Osteoblast (primary cell): ENCODE measurements around the gene DGKI. TPM values are rescaled to one million over a fixed set of nuclear protein-coding genes. Genes with fewer than 3 reads are reported as not detected.

Experiments used
- DNase-seq: peaks from one replicate; pipeline ENCODE4 v3.0.0; 2011; ENCODE audit warnings: low spot score, mixed read lengths; ENCODE audit not compliant: insufficient read length; ENCODE audit errors: missing footprints
- H2AFZ ChIP-seq: 2 replicates; pipeline ENCODE4 v1.6.0; 2011; ENCODE audit warnings: mild to moderate bottlenecking, low read length
- H3K27ac ChIP-seq: 2 replicates; pipeline ENCODE4 v1.5.1; 2011; ENCODE audit warnings: mild to moderate bottlenecking, low read depth, low read length, moderate library complexity
- H3K27me3 ChIP-seq: 2 replicates; pipeline ENCODE4 v1.6.0; 2012; ENCODE audit warnings: mild to moderate bottlenecking, control low read depth, inconsistent platforms, low read length, moderate library complexity; ENCODE audit not compliant: insufficient read depth
- H3K36me3 ChIP-seq: 2 replicates; pipeline ENCODE4 v1.5.1; 2011; ENCODE audit warnings: mild to moderate bottlenecking, low read length, control low read depth, moderate library complexity; ENCODE audit not compliant: insufficient read depth
- H3K4me1 ChIP-seq: 2 replicates; pipeline ENCODE4 v1.5.1; 2011; ENCODE audit warnings: mild to moderate bottlenecking, low read length, control low read depth, moderate library complexity; ENCODE audit not compliant: insufficient read depth
- H3K4me2 ChIP-seq: 2 replicates; pipeline ENCODE4 v1.6.0; 2011; ENCODE audit warnings: mild to moderate bottlenecking, low read length; ENCODE audit not compliant: insufficient read depth
- H3K4me3 ChIP-seq: fragments of 200-600 bp; sonication (generic); 3 replicates; pipeline ENCODE4 v1.5.1; 2012; ENCODE audit warnings: mild to moderate bottlenecking, low read length, inconsistent platforms; ENCODE audit not compliant: insufficient read depth
- H3K79me2 ChIP-seq: 2 replicates; pipeline ENCODE4 v1.6.0; 2012; ENCODE audit warnings: mild to moderate bottlenecking, low read length, control low read depth, inconsistent platforms; ENCODE audit not compliant: insufficient read depth
- H3K9me3 ChIP-seq: 2 replicates; pipeline ENCODE4 v1.5.1; 2011; ENCODE audit warnings: low read depth, low read length, control low read depth
- H4K20me1 ChIP-seq: 2 replicates; pipeline ENCODE4 v1.6.0; 2012; ENCODE audit warnings: mild to moderate bottlenecking, low read length, control low read depth; ENCODE audit not compliant: insufficient read depth
- total RNA-seq: library from RNA; depleted of rRNA; stranded (reverse); fragments of >200 nt; gene quantifications from 2 replicates; pipeline ENCODE4 v1.2.3, GENCODE V29; 2012
- TF ChIP-seq, protein P1 (sequence below): IDR thresholded peaks from 2 replicates; pipeline ENCODE4 v1.5.1; 2011; ENCODE audit warnings: mild to moderate bottlenecking, low read depth, low read length, moderate library complexity; ENCODE audit errors: extremely low read depth

DGKI gene
- total RNA-seq, 1 donor = 19.2 TPM

DNA sequence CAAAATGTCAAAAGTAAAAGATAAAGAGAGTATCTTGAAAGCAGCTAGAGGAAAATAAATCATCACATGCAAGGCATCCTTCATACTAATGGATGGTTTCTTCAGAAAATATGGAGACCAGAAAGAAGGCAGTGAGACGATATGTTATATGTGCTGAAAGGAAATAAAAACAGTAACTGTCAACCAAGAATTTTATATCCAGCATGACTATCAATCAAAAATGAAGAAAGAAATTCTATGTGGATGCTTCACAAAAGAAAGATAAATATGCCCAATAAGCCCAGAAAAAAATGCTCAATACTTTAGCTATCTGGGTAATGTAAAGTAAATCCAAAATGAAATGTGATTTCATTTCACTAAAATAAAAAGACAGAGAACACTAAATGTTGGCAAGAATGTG is 142.1 kb downstream of the DGKI start:
- DNase-seq = no peak
- Histone ChIP-seq H3K4me1 (no peaks in the 10 kb centered on the region), H3K27ac (no peak overlapping the region), H4K20me1 (no peaks in the 10 kb centered on the region), H3K36me3 (no peaks in the 10 kb centered on the region), H3K9me3 (no peaks in the 10 kb centered on the region), H3K79me2 (no peaks in the 10 kb centered on the region), H3K4me3 (no peak overlapping the region), H2AFZ (no peak overlapping the region), H3K4me2 (no peak overlapping the region), H3K27me3 (no peaks in the 10 kb centered on the region)
- TF ChIP-seq, protein P1, sequence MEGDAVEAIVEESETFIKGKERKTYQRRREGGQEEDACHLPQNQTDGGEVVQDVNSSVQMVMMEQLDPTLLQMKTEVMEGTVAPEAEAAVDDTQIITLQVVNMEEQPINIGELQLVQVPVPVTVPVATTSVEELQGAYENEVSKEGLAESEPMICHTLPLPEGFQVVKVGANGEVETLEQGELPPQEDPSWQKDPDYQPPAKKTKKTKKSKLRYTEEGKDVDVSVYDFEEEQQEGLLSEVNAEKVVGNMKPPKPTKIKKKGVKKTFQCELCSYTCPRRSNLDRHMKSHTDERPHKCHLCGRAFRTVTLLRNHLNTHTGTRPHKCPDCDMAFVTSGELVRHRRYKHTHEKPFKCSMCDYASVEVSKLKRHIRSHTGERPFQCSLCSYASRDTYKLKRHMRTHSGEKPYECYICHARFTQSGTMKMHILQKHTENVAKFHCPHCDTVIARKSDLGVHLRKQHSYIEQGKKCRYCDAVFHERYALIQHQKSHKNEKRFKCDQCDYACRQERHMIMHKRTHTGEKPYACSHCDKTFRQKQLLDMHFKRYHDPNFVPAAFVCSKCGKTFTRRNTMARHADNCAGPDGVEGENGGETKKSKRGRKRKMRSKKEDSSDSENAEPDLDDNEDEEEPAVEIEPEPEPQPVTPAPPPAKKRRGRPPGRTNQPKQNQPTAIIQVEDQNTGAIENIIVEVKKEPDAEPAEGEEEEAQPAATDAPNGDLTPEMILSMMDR = no peak

DNA sequence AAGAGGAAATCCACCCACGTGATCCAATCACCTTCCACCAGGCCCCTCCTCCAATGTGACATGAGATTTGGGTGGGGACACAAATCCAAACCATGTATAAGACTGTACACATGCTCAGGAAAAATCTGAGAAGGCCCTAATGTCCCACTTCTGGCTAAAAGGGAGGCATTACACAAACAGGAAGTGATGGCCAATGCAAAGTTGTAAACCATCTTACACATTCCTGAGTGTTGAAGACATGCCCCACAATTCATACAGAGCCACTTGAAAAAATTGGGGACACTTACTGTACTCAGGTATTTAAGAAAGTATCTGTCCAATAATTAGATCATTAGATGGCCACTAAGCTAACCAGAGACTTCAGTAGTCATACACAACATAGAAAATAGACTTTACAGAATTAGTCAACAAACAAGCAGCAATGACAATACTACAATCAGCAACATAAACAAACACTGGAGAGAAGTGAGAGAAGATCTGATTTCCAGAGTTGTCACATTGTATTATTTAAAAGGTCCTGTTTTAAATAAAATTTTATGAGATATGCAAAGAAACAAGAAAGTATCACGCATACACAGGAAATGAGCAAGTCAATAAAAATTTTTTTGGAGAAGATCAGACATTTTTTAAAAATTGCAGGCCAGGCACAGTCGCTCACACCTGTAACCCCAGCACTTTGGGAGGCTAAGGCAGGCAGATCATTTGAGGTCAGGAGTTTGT is 143.3 kb downstream of the DGKI start:
- DNase-seq = no peak
- Histone ChIP-seq H3K79me2 (no peaks in the 10 kb centered on the region), H3K36me3 (no peaks in the 10 kb centered on the region), H3K27ac (no peak overlapping the region), H3K27me3 (no peaks in the 10 kb centered on the region), H3K4me3 (no peak overlapping the region), H2AFZ (no peak overlapping the region), H4K20me1 (no peaks in the 10 kb centered on the region), H3K4me2 (no peak overlapping the region), H3K4me1 (no peaks in the 10 kb centered on the region), H3K9me3 (no peaks in the 10 kb centered on the region)
- TF ChIP-seq, protein P1 = no peak

DNA sequence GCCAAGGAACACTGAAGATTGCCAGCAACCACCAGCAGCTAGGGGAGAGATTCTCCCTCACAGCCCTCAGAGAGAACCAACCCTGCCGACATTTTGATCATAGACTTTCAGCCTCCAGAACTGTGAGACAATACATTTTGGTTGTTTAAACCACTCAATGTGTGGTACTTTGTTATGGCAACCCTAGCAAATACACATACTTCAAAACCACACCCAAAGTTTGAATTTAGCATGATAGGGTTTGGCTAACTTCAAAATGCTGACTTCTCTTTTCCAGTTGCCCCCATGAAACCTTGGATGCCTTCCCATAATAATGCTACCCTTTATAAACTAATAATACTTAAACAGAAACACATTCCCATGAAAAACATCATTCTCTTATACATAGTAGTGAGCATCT is 149.8 kb downstream of the DGKI start:
- no peaks in the 10 kb centered on the region for H3K36me3 ChIP-seq
- no peaks in the 10 kb centered on the region for H3K9me3 ChIP-seq
- H3K4me3 ChIP-seq = no peak overlapping the region
- no peaks in the 10 kb centered on the region for H3K27me3 ChIP-seq
- no peaks in the 10 kb centered on the region for H3K79me2 ChIP-seq
- H2AFZ ChIP-seq = no peak overlapping the region
- no peak for DNase-seq
- H3K4me1 ChIP-seq = peaks cover 30% of the 10 kb centered on the region
- TF ChIP-seq, protein P1 = no peak
- H4K20me1 ChIP-seq = no peaks in the 10 kb centered on the region
- peak overlapping the region; percentile 22 for H3K4me2 ChIP-seq
- H3K27ac ChIP-seq = peak overlapping the region; percentile 91

DNA sequence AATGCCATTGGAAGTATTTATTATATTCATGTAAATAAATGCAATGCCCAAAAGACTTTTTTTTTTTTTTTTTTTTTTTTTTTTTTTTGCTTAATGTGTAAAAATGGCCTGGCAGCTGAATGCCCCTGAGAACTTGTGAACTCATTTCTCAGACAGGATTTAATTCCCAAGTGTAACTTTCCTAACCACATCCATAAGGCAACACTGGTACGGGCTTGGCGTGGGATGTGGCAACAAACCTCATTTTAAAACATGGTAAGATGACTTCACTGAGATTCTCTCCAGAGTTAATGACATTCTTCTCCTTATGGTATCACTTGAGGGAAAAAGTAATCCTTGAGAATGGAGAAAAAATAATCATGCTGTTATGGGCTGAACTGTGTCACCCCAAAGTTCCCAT is 150.4 kb downstream of the DGKI start:
- H3K36me3 ChIP-seq = no peaks in the 10 kb centered on the region
- H3K4me2 ChIP-seq = peak overlapping the region; percentile 37
- peak; percentile 47 for DNase-seq
- H3K4me1 ChIP-seq = peaks cover 30% of the 10 kb centered on the region
- no peaks in the 10 kb centered on the region for H3K79me2 ChIP-seq
- no peaks in the 10 kb centered on the region for H3K9me3 ChIP-seq
- H3K27me3 ChIP-seq = no peaks in the 10 kb centered on the region
- no peak overlapping the region for H2AFZ ChIP-seq
- H4K20me1 ChIP-seq = no peaks in the 10 kb centered on the region
- TF ChIP-seq, protein P1 = no peak
- H3K4me3 ChIP-seq = no peak overlapping the region
- peak overlapping the region; percentile 91 for H3K27ac ChIP-seq
